ENCODE measurements around the gene POLR3E.
"Not testable (repeated sequence)": the region's sequence is repeated elsewhere in the genome, so short reads cannot be mapped to it uniquely, and the experiment has no call there.

Gene POLR3E

DNA sequence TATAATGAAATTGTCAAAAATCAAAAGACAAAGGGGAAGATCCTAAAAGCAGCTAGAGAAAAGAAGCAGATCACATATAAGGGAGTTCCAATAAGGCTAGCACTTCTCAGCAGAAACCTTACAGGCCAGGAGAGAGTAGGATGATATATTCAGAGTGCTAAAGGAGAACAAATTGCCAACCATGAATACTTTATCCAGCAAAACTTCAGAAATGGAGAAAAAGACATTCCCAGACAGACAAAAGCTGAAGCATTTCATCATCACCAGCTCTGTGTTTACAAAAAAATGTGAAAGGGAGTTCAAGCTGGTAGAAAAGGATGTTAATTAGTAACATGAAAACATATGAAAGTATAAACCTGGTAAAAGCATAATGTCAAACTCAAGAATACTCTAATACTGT lies 39.8 kb downstream of the POLR3E start:
- no peak for DNase-seq

GRCh38 chr16:22337849-22338635 lies 40.8 kb downstream of the POLR3E start:
- DNase-seq, result no peak

DNA sequence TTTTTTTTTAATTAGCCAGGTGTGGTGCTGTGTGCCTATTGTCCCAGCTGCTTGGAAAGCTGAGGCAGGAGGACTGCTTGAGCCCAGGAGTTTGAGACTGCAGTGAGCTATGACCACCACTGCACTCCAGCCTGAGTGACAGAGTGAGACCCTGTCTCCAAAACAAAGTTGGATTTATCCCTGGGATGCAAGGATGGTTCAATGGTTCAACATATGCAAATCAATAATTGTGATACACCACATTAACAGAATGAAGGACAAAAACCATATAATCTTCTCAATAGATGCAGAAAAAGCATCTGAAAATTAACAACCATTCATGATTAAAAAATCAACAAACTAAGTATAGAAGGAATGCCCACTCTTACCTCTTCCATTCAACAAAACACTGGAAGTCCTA lies 43.7 kb downstream of the POLR3E start:
- DNase-seq, result no peak

DNA sequence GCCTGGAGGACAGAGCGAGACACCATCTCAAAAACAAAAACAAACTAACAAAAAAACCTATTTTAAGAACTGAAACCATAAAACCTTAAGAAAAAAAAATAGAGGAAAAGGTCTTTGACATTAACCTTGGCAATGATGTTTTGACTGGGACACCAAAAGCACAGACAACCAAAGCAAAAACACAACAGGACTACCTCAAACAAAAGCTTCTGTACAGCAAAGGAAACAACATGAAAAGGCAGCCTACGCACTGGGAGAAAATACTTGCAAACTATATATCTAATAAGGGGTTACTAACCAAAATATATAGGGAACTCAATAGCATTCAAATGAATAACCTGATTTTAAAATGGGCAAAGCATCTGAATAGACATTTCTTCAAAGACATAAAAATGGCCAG lies 44.9 kb downstream of the POLR3E start:
- no peak for DNase-seq

GRCh38 chr16:22346483-22346882 lies 49.3 kb downstream of the POLR3E start:
- no peak for DNase-seq

GRCh38 chr16:22347100-22347820 lies 50.1 kb downstream of the POLR3E start:
- no peak for DNase-seq

DNA sequence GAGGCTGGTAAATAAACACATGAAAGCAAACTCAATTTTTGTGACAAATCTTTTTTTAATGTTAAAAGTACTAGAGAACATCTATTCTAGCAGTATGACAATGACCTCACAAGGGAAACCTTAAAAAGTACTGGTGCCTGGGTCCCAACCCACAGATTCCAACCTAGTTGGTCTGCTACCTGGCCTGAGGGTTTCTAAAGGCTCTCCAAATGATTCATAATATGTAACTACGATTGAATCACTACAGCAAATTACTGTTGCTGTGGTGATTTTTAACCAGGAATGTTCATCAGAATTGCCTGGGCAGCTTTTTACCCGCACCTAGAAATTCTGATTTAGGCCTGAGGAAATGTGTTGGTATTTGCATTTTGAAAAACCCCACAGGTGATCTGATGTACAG lies 51.1 kb downstream of the POLR3E start:
- DNase-seq, result no peak

GRCh38 chr16:22351017-22351416 lies 53.8 kb downstream of the POLR3E start:
- not testable (repeated sequence) for DNase-seq

DNA sequence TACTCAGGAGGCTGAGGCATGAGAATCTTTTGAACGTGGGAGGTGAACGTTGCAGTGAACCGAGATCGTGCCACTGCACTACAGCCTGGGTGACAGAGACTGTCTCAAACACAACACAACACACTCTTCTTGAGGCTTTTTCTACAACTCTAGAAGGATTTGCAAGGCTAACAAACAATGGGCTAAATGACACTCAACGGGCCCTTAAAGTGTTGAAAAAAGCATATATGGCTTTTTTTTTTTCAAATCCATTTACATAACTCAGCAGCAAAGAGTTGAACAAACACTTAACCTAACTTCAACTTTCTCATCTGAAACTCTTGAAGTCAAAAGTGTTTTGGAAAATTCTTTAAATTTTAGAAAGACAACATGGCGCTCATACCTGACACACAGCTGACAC lies 54.9 kb downstream of the POLR3E start:
- DNase-seq, result no peak

GRCh38 chr16:22352723-22353122 lies 55.5 kb downstream of the POLR3E start:
- no peak for DNase-seq

DNA sequence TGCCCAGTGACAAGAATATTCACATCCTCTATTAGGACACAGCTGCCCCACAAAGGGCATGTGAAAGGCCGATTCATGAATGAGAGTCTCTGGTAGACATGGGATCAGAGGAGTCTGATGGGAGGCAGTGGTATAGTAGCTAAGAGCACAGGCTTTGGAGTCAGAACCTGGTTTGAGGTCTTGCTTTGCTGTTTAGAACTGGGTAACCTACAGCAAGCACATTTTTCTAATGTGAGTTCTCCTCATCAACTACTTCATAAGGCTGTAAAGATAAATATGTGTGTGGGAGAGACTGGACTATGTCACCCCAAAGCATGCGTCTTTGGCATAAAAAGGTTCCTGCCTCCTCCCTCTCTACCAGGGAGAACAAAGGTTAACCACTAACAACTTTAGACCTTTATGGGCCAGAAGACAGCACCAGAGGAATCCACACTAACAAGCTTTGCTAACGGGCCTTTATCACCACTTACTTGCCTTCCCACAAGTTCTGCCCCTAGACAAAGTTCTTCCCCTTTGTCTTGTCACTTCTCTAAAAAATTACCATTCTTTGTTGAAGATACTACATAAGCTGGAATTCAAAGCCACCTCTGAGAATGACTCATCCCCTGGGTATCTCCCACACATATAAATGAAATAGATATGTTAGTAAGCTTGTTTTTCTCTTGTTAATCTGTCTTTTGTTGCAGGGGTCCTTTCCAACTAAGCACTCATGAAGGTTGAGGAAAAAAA lies 56.1 kb downstream of the POLR3E start:
- no peak for DNase-seq

GRCh38 chr16:22353933-22354541 lies 56.8 kb downstream of the POLR3E start:
- no peak for DNase-seq

DNA sequence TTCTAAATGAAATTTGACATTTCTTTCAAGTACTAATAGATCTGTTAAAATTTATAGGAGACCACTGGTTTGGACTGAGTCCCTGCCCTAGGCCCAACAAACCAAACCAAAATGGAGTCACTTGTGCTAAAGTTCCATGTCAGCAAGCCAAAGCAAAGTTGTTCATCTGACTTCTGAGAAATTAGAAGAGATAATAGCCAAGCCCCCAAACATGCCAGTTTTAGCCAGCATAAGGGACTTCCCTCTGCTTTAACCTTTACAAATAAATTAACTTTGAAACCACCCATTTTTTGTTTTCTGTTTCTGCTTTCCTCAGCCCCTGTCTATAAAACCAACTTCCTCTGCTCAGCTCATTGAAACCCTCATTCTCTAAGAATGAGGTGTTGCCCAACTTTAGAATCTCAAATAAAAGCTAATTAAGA lies 58.3 kb downstream of the POLR3E start:
- DNase-seq, result no peak

GRCh38 chr16:22356930-22357634 lies 59.9 kb downstream of the POLR3E start:
- DNase-seq, result no peak

DNA sequence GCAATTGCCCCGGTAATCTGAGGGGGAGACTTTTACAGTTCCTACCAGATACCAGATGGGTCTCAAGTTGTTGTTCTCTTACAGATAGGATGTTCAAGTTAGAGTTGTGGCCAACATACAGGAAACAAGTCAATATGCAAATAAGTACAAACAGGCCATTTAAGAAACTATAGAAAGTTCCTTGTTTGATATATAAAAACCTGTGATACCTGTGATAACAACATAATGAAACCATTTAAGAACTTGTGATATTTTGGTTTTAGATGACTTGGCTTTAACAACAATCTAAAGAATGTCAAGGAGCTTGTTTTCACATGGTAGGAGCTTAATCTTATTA lies 60.4 kb downstream of the POLR3E start:
- no peak for DNase-seq

GRCh38 chr16:22358000-22358399 lies 60.8 kb downstream of the POLR3E start:
- no peak for DNase-seq

DNA sequence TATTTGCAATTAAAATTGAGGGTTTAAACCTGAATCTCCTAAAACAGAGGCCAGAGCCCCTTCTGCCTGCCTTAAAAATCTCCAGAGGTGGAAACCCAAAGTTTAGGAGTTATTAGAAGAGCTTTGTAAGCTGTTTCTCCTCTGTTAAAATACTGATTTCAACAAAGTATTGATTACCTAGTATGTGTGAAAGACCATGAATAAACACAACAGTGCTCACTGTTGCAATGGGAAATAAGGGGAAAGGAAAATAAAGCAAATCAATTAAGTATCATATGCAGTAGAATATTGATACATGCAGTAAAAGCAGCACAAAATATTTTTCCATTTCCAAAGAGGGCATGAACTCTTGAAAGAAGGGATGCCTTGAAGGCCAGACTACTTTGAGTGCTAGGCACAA lies 62.5 kb downstream of the POLR3E start:
- no peak for DNase-seq

- DNase-seq, result no peak
Measured at GRCh38 chr16:22360963-22361659, 63.9 kb downstream of the POLR3E start.

DNA sequence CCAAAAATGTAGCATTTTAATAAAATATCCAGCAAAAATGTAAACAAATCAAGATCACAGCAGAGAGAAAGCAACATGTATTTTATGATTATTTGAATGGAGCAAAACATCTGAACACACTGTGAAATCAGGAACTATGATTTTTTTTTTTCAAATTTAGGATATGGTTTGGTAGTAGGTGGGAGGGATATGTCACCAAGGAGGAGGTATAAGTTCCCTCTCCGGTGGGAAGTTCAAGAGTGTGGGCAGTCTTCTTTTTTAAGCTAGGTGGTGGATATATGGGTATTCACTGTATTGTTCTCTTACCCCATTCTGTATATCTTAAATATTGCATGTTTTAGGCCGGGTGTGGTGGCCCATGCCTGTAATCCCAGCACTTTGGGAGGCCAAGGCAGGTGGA lies 67.0 kb downstream of the POLR3E start:
- DNase-seq, result no peak

DNA sequence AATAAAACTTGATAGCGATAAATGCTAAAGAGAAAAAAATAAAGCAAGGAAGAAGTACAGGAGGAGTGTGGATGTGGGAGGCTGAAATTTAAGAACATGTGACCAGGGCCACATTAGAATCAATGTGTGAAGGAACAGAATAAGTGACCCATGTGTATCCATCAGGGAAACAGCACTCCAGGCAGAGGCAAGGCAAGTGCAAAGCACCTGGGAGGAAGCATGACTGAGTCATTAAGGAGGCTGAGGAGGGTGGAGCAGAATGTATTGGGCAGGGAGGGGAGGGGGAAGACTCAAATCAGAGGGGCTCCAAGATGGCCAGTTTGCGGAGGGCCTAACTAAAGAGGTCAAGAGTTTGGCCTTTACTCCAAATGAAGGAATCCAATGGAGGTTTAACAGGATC lies 69.2 kb downstream of the POLR3E start:
- no peak for DNase-seq

GRCh38 chr16:22366889-22367288 lies 69.7 kb downstream of the POLR3E start:
- no peak for DNase-seq

DNA sequence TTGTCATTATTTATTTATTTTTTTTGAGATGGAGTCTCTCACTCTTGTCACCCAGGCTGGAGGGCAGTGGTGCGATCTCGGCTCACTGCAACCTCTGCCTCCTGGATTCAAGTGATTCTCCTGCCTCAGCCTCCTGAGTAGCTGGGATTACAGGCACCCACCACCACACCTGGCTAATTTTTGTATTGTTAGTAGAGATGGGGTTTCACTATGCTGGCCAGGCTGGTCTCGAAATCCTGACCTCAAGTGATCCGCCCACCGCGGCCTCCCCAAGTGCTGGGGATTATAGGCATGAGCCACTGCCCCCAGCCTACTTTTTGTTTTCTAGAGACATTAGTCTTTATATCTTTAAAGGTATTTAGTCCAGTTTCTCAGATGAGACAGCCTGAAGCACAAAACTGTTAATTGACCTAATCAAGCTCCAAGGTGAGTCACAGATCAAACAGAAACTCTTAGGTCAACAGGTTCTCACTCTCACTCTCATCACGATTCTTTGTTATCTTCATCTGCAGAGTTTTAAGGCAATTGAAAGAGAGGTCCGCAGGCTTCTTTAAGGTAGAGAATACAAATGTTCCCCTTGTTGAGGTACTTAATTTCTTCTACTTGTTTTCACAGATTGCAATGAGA lies 71.1 kb downstream of the POLR3E start:
- not testable (repeated sequence) for DNase-seq

Measured in NCI-H2227 treated with DMSO at 0.1 percent for 48 hours (cell line).